ENCODE results near the gene HLA-A. TPM values are rescaled to one million over a fixed set of nuclear protein-coding genes. Genes with fewer than 3 reads are reported as not detected.

HLA-A gene
- total and polyA plus RNA-seq, 2 experiments from 2014 or later = 170 to 203 TPM

DNA sequence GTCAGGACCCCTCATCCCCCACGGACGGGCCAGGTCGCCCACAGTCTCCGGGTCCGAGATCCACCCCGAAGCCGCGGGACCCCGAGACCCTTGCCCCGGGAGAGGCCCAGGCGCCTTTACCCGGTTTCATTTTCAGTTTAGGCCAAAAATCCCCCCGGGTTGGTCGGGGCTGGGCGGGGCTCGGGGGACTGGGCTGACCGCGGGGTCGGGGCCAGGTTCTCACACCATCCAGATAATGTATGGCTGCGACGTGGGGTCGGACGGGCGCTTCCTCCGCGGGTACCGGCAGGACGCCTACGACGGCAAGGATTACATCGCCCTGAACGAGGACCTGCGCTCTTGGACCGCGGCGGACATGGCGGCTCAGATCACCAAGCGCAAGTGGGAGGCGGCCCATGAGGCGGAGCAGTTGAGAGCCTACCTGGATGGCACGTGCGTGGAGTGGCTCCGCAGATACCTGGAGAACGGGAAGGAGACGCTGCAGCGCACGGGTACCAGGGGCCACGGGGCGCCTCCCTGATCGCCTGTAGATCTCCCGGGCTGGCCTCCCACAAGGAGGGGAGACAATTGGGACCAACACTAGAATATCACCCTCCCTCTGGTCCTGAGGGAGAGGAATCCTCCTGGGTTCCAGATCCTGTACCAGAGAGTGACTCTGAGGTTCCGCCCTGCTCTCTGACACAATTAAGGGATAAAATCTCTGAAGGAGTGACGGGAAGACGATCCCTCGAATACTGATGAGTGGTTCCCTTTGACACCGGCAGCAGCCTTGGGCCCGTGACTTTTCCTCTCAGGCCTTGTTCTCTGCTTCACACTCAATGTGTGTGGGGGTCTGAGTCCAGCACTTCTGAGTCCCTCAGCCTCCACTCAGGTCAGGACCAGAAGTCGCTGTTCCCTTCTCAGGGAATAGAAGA is 978 bp downstream of the HLA-A start (continued):
- TF ChIP-seq ZNF331 (CRISPR knock-in tag; IDR thresholded peaks at IDR 0.05; ENCODE audit: low read depth) (no peak), ZNF114 (CRISPR knock-in tag; IDR thresholded peaks at IDR 0.05) (no peak), REST (IDR thresholded peaks at IDR 0.05; ENCODE audit: unreplicated experiment) (no peak), EZH2 (IDR thresholded peaks at IDR 0.05; ENCODE audit: low read depth, unreplicated experiment) (no peak), JUNB (IDR thresholded peaks at IDR 0.05; ENCODE audit: unreplicated experiment) (no peak), CREB1 (CRISPR knock-in tag; IDR thresholded peaks at IDR 0.05; ENCODE audit: low read depth) (no peak)

- Mint-ChIP-seq H3K36me3 (ENCODE audit: low read depth) (peaks cover 31% of the 10 kb centered on the region), H3K4me3 (no peak overlapping the region)
- no peak for TF ChIP-seq CREB1 (CRISPR knock-in tag; IDR thresholded peaks at IDR 0.05; ENCODE audit: low read depth)
- TF ChIP-seq CTCF (conservative IDR thresholded peaks at IDR 0.05; ENCODE audit: low read depth in 2 of 2) = no peak
- TF ChIP-seq REST (IDR thresholded peaks at IDR 0.05; ENCODE audit: unreplicated experiment) = no peak
- TF ChIP-seq, protein P1, sequence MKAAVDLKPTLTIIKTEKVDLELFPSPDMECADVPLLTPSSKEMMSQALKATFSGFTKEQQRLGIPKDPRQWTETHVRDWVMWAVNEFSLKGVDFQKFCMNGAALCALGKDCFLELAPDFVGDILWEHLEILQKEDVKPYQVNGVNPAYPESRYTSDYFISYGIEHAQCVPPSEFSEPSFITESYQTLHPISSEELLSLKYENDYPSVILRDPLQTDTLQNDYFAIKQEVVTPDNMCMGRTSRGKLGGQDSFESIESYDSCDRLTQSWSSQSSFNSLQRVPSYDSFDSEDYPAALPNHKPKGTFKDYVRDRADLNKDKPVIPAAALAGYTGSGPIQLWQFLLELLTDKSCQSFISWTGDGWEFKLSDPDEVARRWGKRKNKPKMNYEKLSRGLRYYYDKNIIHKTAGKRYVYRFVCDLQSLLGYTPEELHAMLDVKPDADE (IDR thresholded peaks at IDR 0.05) = no peak
- no peak for TF ChIP-seq ZNF331 (CRISPR knock-in tag; IDR thresholded peaks at IDR 0.05; ENCODE audit: low read depth)
- TF ChIP-seq EZH2 (IDR thresholded peaks at IDR 0.05; ENCODE audit: low read depth, unreplicated experiment) = no peak
- TF ChIP-seq NANOG (IDR thresholded peaks at IDR 0.05; ENCODE audit: borderline replicate concordance) = no peak
- TF ChIP-seq STAT1 (IDR thresholded peaks at IDR 0.05; ENCODE audit: unreplicated experiment) = no peak
- no peak for TF ChIP-seq EZH2phosphoT487 (IDR thresholded peaks at IDR 0.05; ENCODE audit: unreplicated experiment)
Measured at GRCh38 chr6:29945281-29945820, 3.0 kb downstream of the HLA-A start.

More at GRCh38 chr6:29945281-29945820, 3.0 kb downstream of the HLA-A start:
- Histone ChIP-seq H3K9me2 (ENCODE audit: insufficient read depth) (no peaks in the 10 kb centered on the region), H3K4me2 (no peak overlapping the region), H3K79me2 (replicated peaks; ENCODE audit: insufficient read depth) (no peaks in the 10 kb centered on the region), H3K36me3 (ENCODE audit: insufficient read depth) (no peaks in the 10 kb centered on the region), H4K20me1 (replicated peaks; ENCODE audit: insufficient read depth) (no peaks in the 10 kb centered on the region), H3K27ac (ENCODE audit: low read depth) (no peak overlapping the region), H3F3A (replicated peaks; ENCODE audit: low read depth) (no peaks in the 10 kb centered on the region), H2AFZ (no peak overlapping the region), H3K4me3 (no peak overlapping the region), H3K4me1 (ENCODE audit: insufficient read depth) (no peaks in the 10 kb centered on the region), H3K27me3 (ENCODE audit: insufficient read depth) (no peaks in the 10 kb centered on the region)
- Mint-ChIP-seq H3K27me3 (ENCODE audit: insufficient read depth, low read depth, poor library complexity) (peaks cover 14% of the 10 kb centered on the region), H3K27ac (no peak overlapping the region), H3K4me1 (peaks cover 13% of the 10 kb centered on the region), H3K9me3 (no peaks in the 10 kb centered on the region)
- ATAC-seq = no peak
- DNase-seq (ENCODE audit: low spot score) = no peak
